Keratinocyte (primary cell): ENCODE measurements around the gene PTBP2. TPM values are rescaled to one million over a fixed set of nuclear protein-coding genes. Genes with fewer than 3 reads are reported as not detected.

Experiments used
- DNase-seq: peaks from one replicate; pipeline ENCODE4 v3.0.0-alpha.2; 2011; ENCODE audit warnings: low read depth, missing footprints, low spot score
- FAIRE-seq: peaks from 2 replicates; lab custom pipeline; 2011; peaks lifted over from hg19 to GRCh38; lab: Jason Lieb, UNC
- H2AFZ ChIP-seq: 2 replicates; pipeline ENCODE4 v1.6.0; 2012; ENCODE audit warnings: low read length, control low read depth, inconsistent platforms; ENCODE audit not compliant: control insufficient read depth
- H3K27ac ChIP-seq: 2 replicates; pipeline ENCODE4 v1.5.1; 2011; ENCODE audit warnings: low read length; ENCODE audit not compliant: control insufficient read depth, insufficient read depth
- H3K27me3 ChIP-seq: 3 replicates; pipeline ENCODE4 v1.6.0; 2011; ENCODE audit warnings: low read length; ENCODE audit not compliant: control insufficient read depth, insufficient read depth; ENCODE audit errors: extremely low read depth
- H3K36me3 ChIP-seq, 2 experiments: 2 replicates in 1 of 2; 3 replicates in 1 of 2; pipeline ENCODE4 v1.5.1; 2011; ENCODE audit warnings: low read length in 2 of 2, mild to moderate bottlenecking in 1 of 2; ENCODE audit not compliant: control insufficient read depth in 2 of 2, insufficient read depth in 2 of 2; ENCODE audit errors: extremely low read depth in 1 of 2
- H3K4me1 ChIP-seq: 3 replicates; pipeline ENCODE4 v1.5.1; 2011; ENCODE audit warnings: low read length; ENCODE audit not compliant: control insufficient read depth, insufficient read depth; ENCODE audit errors: extremely low read depth
- H3K4me2 ChIP-seq: 3 replicates; pipeline ENCODE4 v1.6.0; 2011; ENCODE audit warnings: low read depth, low read length; ENCODE audit not compliant: control insufficient read depth, insufficient read depth; ENCODE audit errors: extremely low read depth
- H3K4me3 ChIP-seq, 3 experiments: fragments of 200-600 bp in 1 of 3; sonication (generic) in 1 of 3; 2 replicates in 2 of 3; 3 replicates in 1 of 3; pipeline ENCODE4 v1.5.1; 2011 to 2016; ENCODE audit warnings: low read length in 3 of 3, mild to moderate bottlenecking in 3 of 3, control low read depth in 2 of 3, inconsistent platforms in 1 of 3, low read depth in 1 of 3, mixed read lengths in 1 of 3, mixed run types in 1 of 3, moderate library complexity in 1 of 3; ENCODE audit not compliant: control insufficient read depth in 2 of 3, insufficient read depth in 2 of 3; ENCODE audit errors: extremely low read depth in 1 of 3
- H3K79me2 ChIP-seq: 2 replicates; pipeline ENCODE4 v1.6.0; 2012; ENCODE audit warnings: low read length; ENCODE audit not compliant: control insufficient read depth, insufficient read depth
- H3K9ac ChIP-seq: 3 replicates; pipeline ENCODE4 v1.6.0; 2011; ENCODE audit warnings: low read length; ENCODE audit not compliant: control insufficient read depth, insufficient read depth; ENCODE audit errors: extremely low read depth
- H3K9me1 ChIP-seq: 3 replicates; pipeline ENCODE4 v1.6.0; 2011; ENCODE audit warnings: low read length; ENCODE audit not compliant: control insufficient read depth, insufficient read depth; ENCODE audit errors: extremely low read depth
- H3K9me3 ChIP-seq: 2 replicates; pipeline ENCODE4 v1.5.1; 2012; ENCODE audit warnings: low read depth, low read length; ENCODE audit not compliant: control insufficient read depth
- H4K20me1 ChIP-seq: 3 replicates; pipeline ENCODE4 v1.6.0; 2011; ENCODE audit warnings: low read length; ENCODE audit not compliant: control insufficient read depth, insufficient read depth; ENCODE audit errors: extremely low read depth
- CTCF ChIP-seq, 3 experiments: IDR thresholded peaks in 1 of 3; conservative IDR thresholded peaks in 1 of 3; optimal IDR thresholded peaks in 1 of 3; 2 replicates in 2 of 3; 3 replicates in 1 of 3; pipeline versions ENCODE3 to v1.5.1; 2011; ENCODE audit warnings: low read length in 3 of 3, mild to moderate bottlenecking in 3 of 3, moderate library complexity in 2 of 3, control low read depth in 1 of 3, inconsistent platforms in 1 of 3; ENCODE audit not compliant: insufficient read depth in 2 of 3; ENCODE audit errors: extremely low read depth in 1 of 3
- EZH2 ChIP-seq: IDR thresholded peaks from one replicate; pipeline ENCODE4 v1.6.1; 2012; ENCODE audit warnings: inconsistent platforms, mild to moderate bottlenecking, low read length, moderate library complexity
- dilution Hi-C: fragments of 300-500 bp; cut with MboI; formaldehyde crosslinking; loops from one replicate; pipeline ENCODE4 v1.7.0; 2020; ENCODE audit warnings: low sequenced_read_pairs; ENCODE audit not compliant: extremely low pct_ligation_motif_present
- polyA plus RNA-seq, 5 experiments: library from polyadenylated mRNA; depleted of rRNA in 3 of 5; stranded (reverse) in 3 of 5; stranded (forward) in 1 of 5; unstranded in 1 of 5; fragments of >200 nt; gene quantifications; 1 replicate in 1 of 5; 2 replicates in 3 of 5; 3 replicates in 1 of 5; pipeline versions ENCODE4 v1.2.1 to v1.2.3, GENCODE V29; 2011 to 2012; ENCODE audit warnings: missing spikeins in 2 of 5, low read depth in 1 of 5, low replicate concordance in 1 of 5

PTBP2 gene
- polyA plus RNA-seq, 1 donor (not counting 4 experiments of a cell fraction or from before 2014, with no cell fraction given), result 9.5 TPM

- no peaks in the 10 kb centered on the region for H3K9me1 ChIP-seq
- dilution Hi-C loops, result no loop called here
- FAIRE-seq, result no peak
Measured at GRCh38 chr1:96715482-96715881, 6.1 kb upstream of the PTBP2 start.

GRCh38 chr1:96721053-96721415, 550 bp upstream of the PTBP2 start:
- DNase-seq, result no peak

More at GRCh38 chr1:96715482-96715881, 6.1 kb upstream of the PTBP2 start:
- no peak overlapping the region for H3K4me3 ChIP-seq
- H2AFZ ChIP-seq, result no peak overlapping the region
- H3K4me2 ChIP-seq, result no peak overlapping the region
- H3K4me1 ChIP-seq, result no peaks in the 10 kb centered on the region
- H3K9ac ChIP-seq, result no peak overlapping the region
- no peaks in the 10 kb centered on the region for H3K27me3 ChIP-seq
- no peaks in the 10 kb centered on the region for H3K9me3 ChIP-seq
- H3K27ac ChIP-seq, result no peak overlapping the region
- DNase-seq, result no peak
- no peak for TF ChIP-seq CTCF (optimal IDR thresholded peaks at IDR 0.05 in 1 of 3, IDR thresholded peaks at IDR 0.05 in 1 of 3, conservative IDR thresholded peaks at IDR 0.05 in 1 of 3; ENCODE audit: extremely low read depth in 1 of 3, insufficient read depth in 2 of 3, low read length in 3 of 3)
- TF ChIP-seq EZH2, result no peak
- H3K36me3 ChIP-seq, result no peaks in the 10 kb centered on the region
- H3K79me2 ChIP-seq, result no peaks in the 10 kb centered on the region
- no peaks in the 10 kb centered on the region for H4K20me1 ChIP-seq

More at GRCh38 chr1:96721053-96721415, 550 bp upstream of the PTBP2 start:
- Histone ChIP-seq H3K4me3 (peak overlapping the region; percentile 68 to 98 (median 98)), H3K9ac (peak overlapping the region; percentile 90), H3K27me3 (no peaks in the 10 kb centered on the region), H4K20me1 (no peaks in the 10 kb centered on the region), H3K9me3 (no peaks in the 10 kb centered on the region), H3K79me2 (peaks cover 35% of the 10 kb centered on the region), H3K4me1 (peaks cover 6% of the 10 kb centered on the region), H3K36me3 (peaks cover 0 to 1% of the 10 kb centered on the region in 2 experiments), H2AFZ (peak overlapping the region; percentile 97), H3K9me1 (no peaks in the 10 kb centered on the region), H3K4me2 (peak overlapping the region; percentile 86), H3K27ac (no peak overlapping the region)
- TF ChIP-seq CTCF (optimal IDR thresholded peaks at IDR 0.05 in 1 of 3, IDR thresholded peaks at IDR 0.05 in 1 of 3, conservative IDR thresholded peaks at IDR 0.05 in 1 of 3; ENCODE audit: extremely low read depth in 1 of 3, insufficient read depth in 2 of 3, low read length in 3 of 3), result no peak
- no peak for TF ChIP-seq EZH2
- dilution Hi-C loops, result no loop called here
- FAIRE-seq, result no peak
